Testis (tissue), 2 donors: ENCODE data around the gene ESYT2.

Experiments
- POLR2A ChIP-seq: fragments of 450-650 bp; IDR thresholded peaks from one replicate; pipeline ENCODE4 v1.6.1; 2017; ENCODE audit warnings: antibody characterized with exemption, mild to moderate bottlenecking, moderate library complexity
- TF ChIP-seq, protein P1 (sequence below), 3 experiments: fragments of 450-650 bp in 2 of 3; fragments of 200-600 bp in 1 of 3; sonication (generic) in 1 of 3; IDR thresholded peaks; one replicate each; pipeline ENCODE4 v1.5.1; 2016 to 2019; ENCODE audit warnings: antibody characterized with exemption in 3 of 3, mild to moderate bottlenecking in 2 of 3, moderate library complexity in 1 of 3

DNA sequence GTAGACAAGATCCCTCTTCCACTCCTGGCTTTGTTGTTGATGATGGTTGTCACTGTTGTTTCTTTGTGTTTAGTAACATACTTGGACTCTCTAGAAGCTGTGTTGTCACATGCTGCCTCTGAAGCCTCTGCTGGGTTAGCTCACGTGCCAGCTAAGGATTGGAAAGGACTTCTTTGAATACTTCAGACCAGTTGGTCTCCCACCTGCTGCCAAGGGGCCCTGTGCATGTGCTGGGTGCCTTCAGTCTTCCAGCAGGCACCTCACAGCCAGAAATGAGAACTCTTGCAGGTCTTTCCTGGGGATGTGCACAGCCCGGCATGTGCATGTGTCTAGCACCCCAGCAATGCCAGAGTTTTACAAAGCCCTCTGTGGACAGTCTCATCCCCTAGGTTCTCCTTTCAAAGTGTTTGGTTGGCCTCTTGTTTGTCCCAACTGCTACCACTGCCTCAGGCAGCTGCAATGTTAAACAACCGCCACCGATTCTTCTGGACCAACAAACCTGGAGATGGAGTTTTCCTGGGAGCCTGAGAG, 103.0 kb downstream of the ESYT2 start:
- TF ChIP-seq, protein P1, sequence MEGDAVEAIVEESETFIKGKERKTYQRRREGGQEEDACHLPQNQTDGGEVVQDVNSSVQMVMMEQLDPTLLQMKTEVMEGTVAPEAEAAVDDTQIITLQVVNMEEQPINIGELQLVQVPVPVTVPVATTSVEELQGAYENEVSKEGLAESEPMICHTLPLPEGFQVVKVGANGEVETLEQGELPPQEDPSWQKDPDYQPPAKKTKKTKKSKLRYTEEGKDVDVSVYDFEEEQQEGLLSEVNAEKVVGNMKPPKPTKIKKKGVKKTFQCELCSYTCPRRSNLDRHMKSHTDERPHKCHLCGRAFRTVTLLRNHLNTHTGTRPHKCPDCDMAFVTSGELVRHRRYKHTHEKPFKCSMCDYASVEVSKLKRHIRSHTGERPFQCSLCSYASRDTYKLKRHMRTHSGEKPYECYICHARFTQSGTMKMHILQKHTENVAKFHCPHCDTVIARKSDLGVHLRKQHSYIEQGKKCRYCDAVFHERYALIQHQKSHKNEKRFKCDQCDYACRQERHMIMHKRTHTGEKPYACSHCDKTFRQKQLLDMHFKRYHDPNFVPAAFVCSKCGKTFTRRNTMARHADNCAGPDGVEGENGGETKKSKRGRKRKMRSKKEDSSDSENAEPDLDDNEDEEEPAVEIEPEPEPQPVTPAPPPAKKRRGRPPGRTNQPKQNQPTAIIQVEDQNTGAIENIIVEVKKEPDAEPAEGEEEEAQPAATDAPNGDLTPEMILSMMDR (IDR thresholded peaks at IDR 0.05) = no peak
- no peak for TF ChIP-seq POLR2A
